ENCODE results near the gene PLEKHO2.

Gene PLEKHO2

GRCh38 chr15:64892847-64893403 lies 51.2 kb downstream of the PLEKHO2 start:
- no peak for DNase-seq (ENCODE audit: low spot score)

- peak; percentile 63 for DNase-seq (ENCODE audit: low spot score)
Observed at GRCh38 chr15:64893481-64894394, 52.0 kb downstream of the PLEKHO2 start.

DNA sequence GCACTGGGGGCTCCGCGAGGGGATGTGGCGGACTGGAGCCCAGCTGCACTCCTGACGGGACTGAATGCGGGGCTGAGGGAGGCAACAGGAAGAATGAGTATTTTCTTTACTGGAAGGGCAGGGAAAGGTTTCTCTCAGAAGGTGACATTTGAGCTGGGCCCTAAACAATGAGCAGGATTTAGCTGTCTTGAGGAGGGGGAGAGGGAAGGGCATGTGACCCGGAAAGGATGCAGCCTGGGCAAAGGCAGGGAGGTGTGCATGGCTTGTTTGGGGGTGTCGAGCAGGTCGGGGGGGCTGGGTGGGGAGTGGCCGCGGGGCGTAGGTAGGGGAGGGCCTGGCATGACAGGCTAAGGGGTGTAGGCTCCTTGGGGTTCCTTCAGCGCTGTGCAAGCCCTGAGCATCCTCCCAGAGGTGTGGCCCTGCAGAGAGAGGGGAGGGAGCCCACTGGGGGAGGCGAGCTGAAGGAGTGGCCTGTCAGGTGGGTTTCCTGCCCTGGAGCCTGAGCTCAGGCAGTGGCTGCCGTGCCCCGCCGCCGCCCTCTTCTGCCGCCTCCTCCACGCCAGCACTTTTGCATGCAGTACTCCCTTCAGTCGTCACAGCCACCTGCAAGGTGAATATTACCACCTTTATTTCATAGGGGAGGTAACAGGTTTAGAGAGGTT lies 52.8 kb downstream of the PLEKHO2 start:
- no peak for DNase-seq (ENCODE audit: low spot score)

DNA sequence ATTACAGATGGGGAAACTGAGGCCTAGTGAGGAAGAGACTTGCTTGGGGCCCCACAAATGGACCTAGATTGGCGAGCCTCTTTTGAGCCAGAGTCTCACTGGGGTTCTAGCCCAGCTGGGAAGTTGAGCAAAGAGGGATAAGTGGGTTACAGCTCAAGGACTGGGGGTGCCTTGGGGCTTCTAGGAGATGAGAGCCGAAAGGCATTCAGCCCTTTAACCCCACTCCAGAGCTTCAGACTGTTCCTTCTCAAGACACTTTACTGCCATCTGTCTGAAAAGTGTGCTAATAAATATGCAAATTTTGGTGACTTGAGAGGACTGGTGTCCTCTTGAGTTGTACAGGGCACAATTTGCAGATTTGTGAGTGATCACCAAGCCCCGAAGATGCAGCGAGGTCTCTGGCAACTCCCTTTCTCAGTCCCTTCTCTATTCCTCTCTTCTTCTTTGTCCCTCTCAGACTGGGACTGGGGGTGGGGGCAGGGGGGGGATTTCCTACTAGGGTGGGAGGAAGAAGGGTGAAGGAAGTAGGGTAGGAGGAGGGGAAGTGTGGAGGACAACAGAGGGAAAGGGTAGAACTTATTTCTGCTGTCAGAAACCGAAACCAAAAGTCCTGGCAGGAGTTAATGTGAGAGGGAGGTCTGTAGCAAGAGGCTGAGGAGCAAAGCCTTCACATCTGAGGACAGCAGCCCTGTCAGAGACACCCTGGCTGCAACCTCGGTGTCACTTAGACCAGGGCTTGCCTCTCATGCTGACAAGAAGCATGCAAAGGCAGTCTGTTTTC lies 53.8 kb downstream of the PLEKHO2 start:
- DNase-seq (ENCODE audit: low spot score) = peak; percentile 24

GRCh38 chr15:64896371-64897069 lies 54.8 kb downstream of the PLEKHO2 start:
- no peak for DNase-seq (ENCODE audit: low spot score)

GRCh38 chr15:64897345-64897985 lies 55.8 kb downstream of the PLEKHO2 start:
- no peak for DNase-seq (ENCODE audit: low spot score)

DNA sequence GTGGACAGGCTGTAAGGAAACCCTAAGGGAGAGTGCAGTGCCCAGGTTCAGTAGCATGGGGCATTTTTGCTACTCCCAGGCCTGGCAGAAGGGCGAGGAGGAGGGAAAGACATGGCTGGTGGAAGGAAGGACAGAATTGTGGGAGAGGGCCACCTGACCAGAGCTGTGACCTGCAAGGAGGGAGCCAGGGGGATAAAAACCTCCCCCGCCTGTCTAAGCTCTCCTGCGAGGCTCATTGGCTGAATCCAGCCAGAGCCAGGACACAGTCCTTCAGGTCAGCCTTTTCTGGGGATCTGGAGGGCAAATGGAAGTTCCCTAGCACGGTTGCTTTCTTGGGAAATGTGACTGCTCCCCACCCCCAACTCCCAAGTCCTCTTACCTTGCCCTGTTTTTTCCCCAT lies 56.7 kb downstream of the PLEKHO2 start:
- DNase-seq (ENCODE audit: low spot score) = no peak

- DNase-seq (ENCODE audit: low spot score) = no peak
Observed at GRCh38 chr15:64901141-64901540, 59.4 kb downstream of the PLEKHO2 start.

GRCh38 chr15:64901914-64902313 lies 60.2 kb downstream of the PLEKHO2 start:
- no peak for DNase-seq (ENCODE audit: low spot score)

GRCh38 chr15:64902863-64903262 lies 61.1 kb downstream of the PLEKHO2 start:
- DNase-seq (ENCODE audit: low spot score) = no peak

GRCh38 chr15:64903326-64903950 lies 61.7 kb downstream of the PLEKHO2 start:
- DNase-seq (ENCODE audit: low spot score) = no peak

DNA sequence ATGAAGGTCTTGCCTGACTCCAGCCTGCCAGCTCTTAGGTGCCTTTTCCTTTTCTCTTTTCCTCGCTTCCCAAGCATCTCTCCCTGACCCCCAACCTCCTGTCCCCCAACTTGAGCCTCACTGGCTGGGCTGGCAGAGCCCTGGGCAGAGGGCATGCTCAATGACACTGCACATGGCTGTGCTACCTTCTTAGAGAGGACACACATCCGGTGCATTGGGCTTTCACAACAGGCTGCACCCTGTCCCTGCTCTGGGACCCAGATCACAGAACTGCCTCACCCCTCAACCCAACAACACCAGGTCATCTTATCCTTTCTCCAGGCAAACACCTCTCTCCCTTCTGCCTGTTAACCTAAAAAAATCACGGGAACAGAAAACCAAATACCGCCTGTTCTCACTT lies 62.5 kb downstream of the PLEKHO2 start:
- DNase-seq (ENCODE audit: low spot score) = no peak

- peak; percentile 32 for DNase-seq (ENCODE audit: low spot score)
Observed at GRCh38 chr15:64905119-64905831, 63.6 kb downstream of the PLEKHO2 start.

DNA sequence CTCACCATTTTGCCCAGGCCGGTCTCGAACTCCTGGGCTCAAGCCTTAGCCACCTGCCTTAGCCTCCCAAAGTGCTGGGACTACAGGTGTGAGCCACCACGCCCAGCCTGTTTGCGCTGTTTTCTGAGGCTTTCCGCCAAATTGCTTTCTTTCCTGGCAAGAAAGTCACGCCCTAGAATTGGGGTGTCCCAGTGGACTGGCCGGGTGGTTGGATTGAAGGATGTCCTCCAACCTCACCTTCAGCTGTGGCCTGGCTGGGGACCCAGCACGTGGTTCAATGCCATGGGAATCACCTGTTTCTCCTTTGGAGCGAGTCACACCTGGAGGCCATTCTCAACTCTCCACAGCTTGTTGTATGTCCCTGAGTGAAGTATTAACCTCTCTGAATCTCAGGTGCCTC lies 64.2 kb downstream of the PLEKHO2 start:
- no peak for DNase-seq (ENCODE audit: low spot score)

DNA sequence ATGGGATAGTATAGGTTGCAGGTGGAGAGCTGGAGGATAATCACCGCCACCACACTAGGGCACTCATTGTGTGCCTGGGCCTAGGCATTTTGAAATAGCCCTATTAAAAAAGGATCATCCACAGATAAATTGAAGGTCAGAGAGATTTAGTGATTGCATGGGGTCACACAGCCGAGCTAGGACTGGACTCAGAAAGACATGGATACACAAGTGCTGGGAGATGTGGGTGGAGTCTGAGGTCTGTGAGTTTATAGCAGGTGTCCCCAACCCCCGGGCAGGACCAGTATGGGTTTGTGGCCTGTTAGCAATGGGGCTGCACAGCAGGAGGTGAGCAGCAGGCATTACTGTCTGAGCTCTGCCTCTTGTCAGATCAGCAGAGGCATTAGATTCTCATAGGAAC lies 64.7 kb downstream of the PLEKHO2 start:
- DNase-seq (ENCODE audit: low spot score) = no peak

- no peak for DNase-seq (ENCODE audit: low spot score)
Observed at GRCh38 chr15:64907991-64908390, 66.3 kb downstream of the PLEKHO2 start.

DNA sequence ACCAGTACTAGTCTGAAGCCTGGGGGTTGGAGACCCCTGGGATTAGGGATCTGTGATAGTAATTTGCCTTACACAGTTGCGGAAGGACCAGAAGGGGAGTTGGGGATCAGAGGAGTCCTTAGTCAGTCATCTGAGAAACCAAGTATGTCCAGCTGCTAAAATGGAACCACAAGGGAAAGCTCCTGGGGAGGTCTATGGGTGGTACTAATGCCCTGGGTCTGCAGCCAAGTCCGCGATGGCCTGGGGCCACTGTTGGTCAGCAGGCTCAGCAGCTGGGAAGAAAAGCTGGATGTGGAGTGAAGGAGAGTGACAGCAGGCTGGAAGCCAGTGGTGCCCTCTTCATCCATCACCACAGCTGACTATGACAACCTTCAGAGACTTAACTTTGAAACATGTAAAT lies 67.8 kb downstream of the PLEKHO2 start:
- no peak for DNase-seq (ENCODE audit: low spot score)

DNA sequence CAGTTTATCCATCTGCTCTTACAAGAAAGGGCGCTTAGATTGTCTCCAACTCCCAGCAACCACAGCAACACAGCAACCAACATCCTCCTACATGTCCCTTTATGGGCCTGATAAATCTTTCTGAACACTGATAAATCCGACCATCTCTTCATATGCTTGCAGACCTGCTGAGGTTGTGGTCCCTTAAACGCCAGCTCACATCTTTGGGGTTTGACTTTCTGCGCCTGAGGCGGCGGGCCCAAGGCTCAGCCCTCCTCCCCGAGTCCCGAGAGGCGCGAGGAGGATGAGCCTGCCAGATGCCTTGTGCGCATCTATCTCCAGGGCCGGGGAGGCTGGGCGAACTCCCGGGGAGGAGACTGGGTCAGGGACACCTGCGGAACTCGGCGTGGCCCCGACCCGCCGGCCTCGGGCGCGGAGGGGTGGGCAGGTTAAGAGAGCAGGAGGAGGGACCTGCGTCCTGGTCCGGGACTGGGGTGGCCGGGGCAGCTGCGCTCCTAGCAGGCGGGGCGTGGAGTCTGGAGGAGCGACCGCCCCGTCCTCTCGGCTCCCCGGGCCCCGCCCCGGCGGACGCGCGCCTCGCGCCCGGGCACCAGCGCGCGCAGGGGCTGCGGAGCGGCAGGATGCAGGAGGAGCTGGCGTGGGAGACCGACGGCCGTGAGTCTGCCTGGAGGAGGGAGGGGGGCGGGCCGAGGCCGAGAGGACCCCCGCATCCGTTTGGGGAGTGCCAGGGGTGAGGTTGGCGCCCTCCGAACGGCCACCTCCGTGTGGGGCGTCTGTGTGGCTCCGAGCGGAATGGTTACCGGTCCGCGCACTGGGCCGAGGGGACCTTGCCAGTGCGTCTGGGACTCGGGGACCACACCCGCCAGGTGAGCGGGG lies 69.8 kb downstream of the PLEKHO2 start, which contains the start of gene ANKDD1A:
Gene ANKDD1A (plus strand): TSS at position 592 of the 876 bp plus-strand sequence. CDS start 29 bp downstream, at position 621.
- no peak for DNase-seq (ENCODE audit: low spot score)

All from hematopoietic multipotent progenitor cell treated with erythropoietin and hydrocortisone succinate and interleukin-3 and kit ligand, for 17 days (in vitro differentiated cells).